CD4-positive, alpha-beta T cell treated with Interleukin-12 subunit alpha and Interleukin-12 subunit beta, for 1 hour (primary cell): ENCODE results near the gene CD3G.

ENCODE experiments used
- DNase-seq: peaks from one replicate; pipeline ENCODE4 v3.0.0-alpha.2; 2020

Gene CD3G

GRCh38 chr11:118328745-118329144 is 15.4 kb upstream of the CD3G start:
- DNase-seq = no peak

GRCh38 chr11:118334745-118335144 is 9.4 kb upstream of the CD3G start:
- peak; percentile 49 for DNase-seq

- peak; percentile 92 for DNase-seq
Observed at GRCh38 chr11:118338637-118339061, 5.5 kb upstream of the CD3G start.

- DNase-seq = peak; percentile 44
Observed at GRCh38 chr11:118339281-118339961, 4.7 kb upstream of the CD3G start.

GRCh38 chr11:118340449-118340848 is 3.7 kb upstream of the CD3G start:
- no peak for DNase-seq

GRCh38 chr11:118341261-118341660 is 2.9 kb upstream of the CD3G start:
- DNase-seq = no peak

- DNase-seq = peak; percentile 35
Observed at GRCh38 chr11:118341815-118342489, 2.2 kb upstream of the CD3G start.

- peak; percentile 81 for DNase-seq
Observed at GRCh38 chr11:118342503-118343161, 1.5 kb upstream of the CD3G start, which contains the start of gene CD3D. Gene CD3D (minus strand): TSS chr11:118342705. CDS start chr11:118342607, 98 bp downstream.

- DNase-seq = no peak
Observed at GRCh38 chr11:118343248-118343647, 896 bp upstream of the CD3G start.

- no peak for DNase-seq
Observed at GRCh38 chr11:118349475-118349874, 5.3 kb downstream of the CD3G start.

GRCh38 chr11:118353084-118353710 is 9.1 kb downstream of the CD3G start:
- peak; percentile 73 for DNase-seq

GRCh38 chr11:118358071-118358470 is 13.9 kb downstream of the CD3G start:
- no peak for DNase-seq

- peak; percentile 98 for DNase-seq
Observed at GRCh38 chr11:118359295-118359958, 15.3 kb downstream of the CD3G start, which contains the start of gene UBE4A. Gene UBE4A (plus strand): TSS chr11:118359600. CDS start chr11:118365081, 5,481 bp downstream.

- DNase-seq = no peak
Observed at GRCh38 chr11:118364956-118365615, 20.9 kb downstream of the CD3G start.

GRCh38 chr11:118366287-118366686 is 22.1 kb downstream of the CD3G start:
- no peak for DNase-seq

- DNase-seq = no peak
Observed at GRCh38 chr11:118370774-118371173, 26.6 kb downstream of the CD3G start.

- DNase-seq = no peak
Observed at GRCh38 chr11:118373263-118373662, 29.1 kb downstream of the CD3G start.

GRCh38 chr11:118373871-118374270 is 29.7 kb downstream of the CD3G start:
- no peak for DNase-seq

GRCh38 chr11:118374729-118375128 is 30.6 kb downstream of the CD3G start:
- no peak for DNase-seq

- DNase-seq = no peak
Observed at GRCh38 chr11:118375978-118376377, 31.8 kb downstream of the CD3G start.

GRCh38 chr11:118379497-118379896 is 35.4 kb downstream of the CD3G start:
- DNase-seq = no peak

GRCh38 chr11:118380571-118380970 is 36.4 kb downstream of the CD3G start:
- DNase-seq = no peak
